ACHN (cell line): ENCODE data around the gene EPS8L1.

ENCODE experiments used
- DNase-seq: peaks from one replicate; pipeline ENCODE4 v3.0.0-alpha.2; 2015
- in situ Hi-C: cut with HindIII; loops from 2 replicates; pipeline ENCODE4 v1.10.0; 2017; ENCODE audit warnings: low sequenced_read_pairs, low pct_ligation_motif_present, low pct_unique_long_range_greater_than_20kb

EPS8L1 gene

DNA sequence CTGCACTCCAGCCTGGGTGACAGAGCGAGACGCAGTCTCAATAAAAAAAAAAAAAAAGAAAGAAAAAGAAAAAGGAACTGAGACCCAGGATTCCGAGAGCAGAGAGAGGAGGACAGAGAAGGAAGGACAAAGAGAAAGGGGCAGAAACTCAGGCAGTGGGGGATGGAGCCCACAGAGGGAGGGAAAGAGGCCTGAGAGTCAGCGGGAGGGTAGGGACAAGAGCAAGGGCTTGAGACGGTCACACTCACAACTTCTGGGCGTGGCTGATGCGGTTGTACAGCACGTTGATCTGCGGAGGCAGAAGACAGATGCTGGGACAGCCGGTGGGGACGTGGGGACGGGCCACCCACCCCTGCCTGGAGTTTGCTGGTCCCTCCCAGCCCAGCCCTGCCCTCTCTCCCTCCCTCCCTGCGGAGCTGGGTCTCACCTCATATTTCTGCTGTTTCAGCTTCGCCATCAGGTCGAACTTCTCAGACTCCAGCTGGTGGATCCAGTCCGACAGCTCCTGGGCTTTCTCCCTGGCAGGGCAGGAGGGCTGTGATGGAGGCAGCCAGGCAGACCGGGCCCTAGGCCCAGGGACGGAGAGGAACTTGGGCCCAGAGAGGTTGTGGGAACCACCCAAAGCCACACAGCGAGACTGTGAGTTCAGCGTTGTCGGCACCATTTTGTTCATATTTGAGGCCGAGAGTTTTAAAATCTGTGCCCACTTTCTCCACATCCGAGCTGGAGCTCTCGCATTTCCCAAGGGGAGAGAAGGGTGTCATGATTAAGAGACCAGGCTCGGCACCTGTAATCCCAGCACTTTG is 58.2 kb downstream of the EPS8L1 start:
- in situ Hi-C loops: no loop called here
- DNase-seq: no peak

- DNase-seq: no peak
- in situ Hi-C loops: no loop called here
These were observed 59.1 kb downstream of the EPS8L1 start for GRCh38 chr19:55134736-55135135.

- in situ Hi-C loops: no loop called here
- DNase-seq: no peak
These were observed 60.9 kb downstream of the EPS8L1 start for GRCh38 chr19:55136399-55137102.
